Measurements from ENCODE around the gene CTSF.
A peak's percentile ranks its signal among the peaks of the same experiment; 100 is the strongest.
"Not testable (repeated sequence)": the region's sequence is repeated elsewhere in the genome, so short reads cannot be mapped to it uniquely, and the experiment has no call there.

The CTSF gene

DNA sequence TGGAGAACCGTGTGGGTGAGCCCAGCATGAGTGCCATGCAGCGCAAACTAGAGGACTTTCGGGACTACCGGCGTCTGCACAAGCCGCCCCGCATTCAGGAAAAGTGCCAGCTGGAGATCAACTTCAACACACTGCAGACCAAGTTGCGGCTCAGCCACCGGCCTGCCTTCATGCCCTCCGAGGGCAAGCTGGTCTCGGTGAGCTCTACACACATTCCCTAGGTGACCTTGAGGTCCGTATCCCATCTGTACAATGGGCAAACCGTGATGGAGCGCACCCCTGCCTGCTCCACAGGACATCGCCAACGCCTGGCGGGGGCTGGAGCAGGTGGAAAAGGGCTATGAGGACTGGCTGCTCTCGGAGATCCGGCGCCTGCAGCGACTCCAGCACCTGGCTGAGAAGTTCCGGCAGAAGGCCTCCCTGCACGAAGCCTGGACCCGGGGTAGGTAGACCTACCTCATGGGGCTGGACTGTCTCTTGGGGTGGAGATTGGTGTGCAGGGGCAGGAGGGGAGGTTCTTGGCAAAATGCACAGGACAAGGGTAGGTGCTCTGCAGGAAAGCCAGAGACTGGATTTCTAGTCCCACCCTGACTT is 10.6 kb downstream of the CTSF start:
- no peak for DNase-seq

GRCh38 chr11:66556086-66556485 is 12.3 kb downstream of the CTSF start:
- no peak for DNase-seq

DNA sequence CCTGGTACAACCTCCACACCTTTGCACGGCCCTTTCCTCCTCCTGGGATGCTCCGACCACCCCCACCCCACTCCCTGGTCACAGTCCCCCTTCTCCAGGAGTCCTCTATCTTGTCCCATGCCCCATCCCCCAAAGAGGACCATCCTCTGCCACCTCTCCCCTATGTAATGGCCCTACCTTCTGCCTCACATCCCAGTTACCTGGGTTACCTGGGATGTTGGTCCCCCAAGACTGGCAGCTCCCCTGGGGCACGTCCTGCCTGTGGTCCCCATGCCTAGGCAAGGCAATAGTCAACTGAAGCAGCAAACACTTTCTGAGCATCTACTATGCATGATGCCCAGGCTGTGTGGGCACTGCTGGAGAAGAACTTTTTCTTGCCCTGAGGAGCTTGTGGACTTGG is 13.0 kb downstream of the CTSF start:
- no peak for DNase-seq

DNA sequence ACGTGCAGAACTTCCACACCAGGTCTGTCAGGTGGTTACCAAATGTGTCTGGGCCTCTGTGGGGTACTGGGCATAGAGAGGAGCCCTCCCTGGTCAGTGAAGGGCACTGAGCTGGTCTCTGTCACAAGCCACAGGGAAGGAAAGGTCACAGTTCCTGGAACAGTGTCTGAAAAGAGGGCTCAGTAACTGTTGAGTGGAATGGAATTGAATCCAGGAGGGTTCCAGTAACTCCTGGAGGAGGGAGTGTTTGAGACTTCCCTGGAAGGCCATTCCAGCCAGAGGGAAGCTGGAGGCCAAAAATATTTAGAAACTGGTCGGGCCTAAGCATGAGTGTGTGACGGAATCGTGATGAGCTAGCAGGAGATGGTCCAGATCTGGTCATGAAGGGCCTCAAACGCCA is 13.8 kb downstream of the CTSF start:
- no peak for DNase-seq

DNA sequence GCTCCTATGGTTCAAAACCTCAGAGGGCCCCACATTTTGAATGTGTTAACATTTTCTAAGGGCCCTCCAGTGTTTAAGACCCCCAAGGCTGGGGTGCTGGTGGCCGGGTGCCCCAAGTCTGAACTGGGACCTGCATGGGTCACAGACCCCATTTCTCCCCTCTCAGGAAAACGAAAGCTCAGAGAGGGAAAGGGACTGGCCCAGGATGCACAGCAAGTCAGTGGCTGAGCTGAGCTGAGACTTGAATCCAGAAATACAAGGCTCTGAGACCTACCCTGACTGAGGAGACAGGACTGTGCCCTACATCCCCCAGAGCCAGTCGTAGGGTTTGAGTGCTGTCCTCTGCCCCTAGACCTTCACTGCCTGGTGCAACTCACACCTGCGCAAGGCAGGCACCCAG is 17.5 kb downstream of the CTSF start:
- no peak for DNase-seq

GRCh38 chr11:66549696-66550095 is 18.7 kb downstream of the CTSF start:
- DNase-seq = no peak

GRCh38 chr11:66548774-66549630 is 19.4 kb downstream of the CTSF start:
- DNase-seq = no peak

GRCh38 chr11:66548041-66548440 is 20.4 kb downstream of the CTSF start:
- DNase-seq = no peak

- DNase-seq = no peak
These were observed 20.8 kb downstream of the CTSF start for GRCh38 chr11:66547662-66548009.

DNA sequence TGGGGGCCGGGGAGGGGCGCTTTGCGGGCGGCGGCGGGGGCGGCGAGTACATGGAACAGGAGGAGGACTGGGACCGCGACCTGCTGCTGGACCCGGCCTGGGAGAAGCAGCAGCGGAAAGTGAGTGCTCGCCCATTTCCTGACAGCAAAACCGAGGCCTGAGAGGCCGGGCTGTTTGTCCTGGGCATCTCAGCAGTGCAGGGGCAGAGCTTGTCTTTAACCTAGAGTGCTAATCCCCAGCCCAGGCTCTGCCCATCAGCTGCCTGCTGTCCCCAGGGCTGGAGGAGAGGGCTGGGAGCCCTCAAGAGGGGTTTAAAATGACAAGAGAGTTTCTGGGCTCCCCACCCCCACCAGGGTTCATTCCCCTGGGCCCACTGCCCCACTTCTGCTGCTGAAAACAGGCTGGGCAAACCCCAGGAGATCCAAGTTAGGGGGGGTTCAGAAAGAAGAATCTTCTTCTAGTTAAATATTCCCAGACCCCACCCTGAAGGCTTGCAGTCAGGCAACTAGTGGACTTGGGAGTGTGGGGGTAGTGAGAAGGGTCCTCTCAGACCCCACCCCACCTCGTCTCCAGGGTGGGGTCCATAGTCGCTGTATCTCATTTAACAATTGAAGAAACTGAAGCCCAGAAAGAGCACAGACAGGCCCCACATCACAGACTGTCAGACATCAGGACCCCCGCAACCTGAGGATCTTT is 21.3 kb downstream of the CTSF start:
- DNase-seq = no peak

GRCh38 chr11:66546368-66546965 is 21.9 kb downstream of the CTSF start, which contains the start of gene ACTN3:
TSS of gene ACTN3 (plus strand) at chr11:66546903. CDS start at chr11:66546938, 35 bp downstream.
- DNase-seq = no peak

- peak; percentile 79 for DNase-seq
These were observed 22.6 kb downstream of the CTSF start, which contains the start of gene ZDHHC24 for GRCh38 chr11:66545701-66546367. TSS of gene ZDHHC24 (minus strand) at chr11:66546048. CDS start at chr11:66546003, 45 bp downstream.

DNA sequence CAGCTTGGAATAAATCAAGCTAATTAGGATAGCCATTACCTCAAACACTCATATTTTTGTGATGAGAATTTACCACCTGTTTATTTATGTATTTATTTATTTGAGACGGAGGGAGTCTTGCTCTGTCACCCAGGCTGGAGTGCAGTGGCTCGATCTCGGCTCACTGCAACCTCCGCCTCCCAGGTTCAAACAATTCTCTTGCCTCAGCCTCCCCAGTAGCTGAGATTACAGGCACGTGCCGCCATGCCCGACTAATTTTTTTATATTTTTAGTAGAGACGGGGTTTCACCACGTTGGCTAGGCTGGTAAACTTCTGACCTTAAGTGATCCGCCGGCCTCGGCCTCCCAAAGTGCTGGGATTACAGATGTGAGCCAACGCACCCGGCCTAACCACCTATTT is 23.5 kb downstream of the CTSF start:
- DNase-seq = not testable (repeated sequence)

DNA sequence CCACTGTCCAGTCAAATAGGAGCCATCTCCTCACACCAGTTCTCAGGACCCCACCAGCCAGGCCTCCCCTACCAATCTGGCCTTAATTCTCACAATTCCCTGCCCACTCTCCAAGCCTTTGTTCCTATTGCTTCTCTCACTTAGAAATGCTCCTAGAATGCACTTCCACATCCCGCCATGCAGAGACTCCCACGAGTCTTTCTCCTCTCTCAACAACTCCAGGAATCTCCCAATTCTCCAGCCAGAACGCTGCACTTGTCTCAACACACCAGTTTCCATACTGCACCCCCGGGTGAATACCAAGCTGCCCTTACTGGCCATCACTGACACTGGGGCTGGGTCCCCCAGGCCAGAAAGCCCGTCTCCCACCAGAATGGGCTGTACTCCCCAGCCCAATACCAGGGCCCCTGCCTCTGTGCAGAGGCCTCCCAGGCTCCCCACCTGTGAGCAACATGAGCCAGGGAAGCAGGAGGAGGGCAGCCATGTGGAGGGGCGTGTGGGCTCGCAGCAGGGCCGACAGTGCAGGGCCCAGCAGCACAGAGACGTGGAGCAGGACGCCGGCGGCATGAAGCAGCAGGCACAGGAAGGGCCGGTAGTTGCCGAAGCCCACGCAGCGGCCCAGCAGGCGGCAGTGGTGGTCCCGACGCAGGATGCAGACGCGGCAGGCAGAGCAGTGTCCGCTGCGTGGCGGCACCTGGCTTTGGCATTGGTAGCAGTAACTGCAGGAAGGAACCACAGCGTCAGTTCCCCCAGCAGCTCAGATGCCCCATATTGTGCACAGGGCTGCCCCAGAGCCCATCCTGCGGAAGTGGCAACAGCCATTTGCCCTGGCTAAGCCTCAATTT is 24.9 kb downstream of the CTSF start:
- DNase-seq = peak; percentile 40

DNA sequence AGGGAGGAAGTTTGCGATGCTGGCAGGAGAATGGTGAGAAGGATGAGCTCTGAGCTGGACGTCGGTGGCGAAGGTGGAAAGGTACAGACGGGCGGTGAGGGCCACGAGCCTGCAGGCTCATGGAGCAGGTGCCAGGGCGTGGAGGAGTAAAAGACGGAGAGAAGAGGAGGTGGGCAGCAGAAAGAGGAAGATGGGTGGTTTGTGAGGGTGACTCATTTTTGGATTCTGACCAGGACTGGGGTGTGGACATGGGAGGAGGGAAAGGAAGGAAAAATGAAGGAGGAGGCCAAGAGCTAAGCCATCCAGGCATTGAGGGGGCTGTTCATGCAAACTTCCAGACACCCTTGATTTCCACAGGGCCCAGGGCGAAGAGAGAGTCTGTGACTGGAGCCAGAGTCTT is 26.0 kb downstream of the CTSF start:
- DNase-seq = no peak

DNA sequence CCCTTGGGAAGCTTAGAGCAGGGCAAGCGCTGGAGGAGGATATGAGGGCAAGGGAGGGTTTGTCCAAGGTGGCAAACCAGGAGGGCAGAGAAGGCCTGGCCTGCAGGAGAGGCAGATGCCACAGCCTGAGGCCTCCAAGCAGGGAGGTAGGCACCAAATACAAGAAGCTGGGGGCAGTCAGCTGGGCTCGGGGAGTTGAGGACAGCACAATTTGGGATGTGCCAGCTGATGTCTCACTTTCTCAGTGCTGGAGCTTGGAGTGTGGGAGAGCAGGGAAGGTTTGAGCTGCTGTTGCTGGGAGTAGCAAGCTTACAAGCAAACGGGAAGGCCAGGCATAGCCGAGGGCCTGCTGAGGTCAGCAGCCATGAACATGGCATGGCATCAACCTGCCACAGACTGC is 26.5 kb downstream of the CTSF start:
- DNase-seq = no peak

GRCh38 chr11:66540598-66540997 is 27.8 kb downstream of the CTSF start:
- not testable (repeated sequence) for DNase-seq

DNA sequence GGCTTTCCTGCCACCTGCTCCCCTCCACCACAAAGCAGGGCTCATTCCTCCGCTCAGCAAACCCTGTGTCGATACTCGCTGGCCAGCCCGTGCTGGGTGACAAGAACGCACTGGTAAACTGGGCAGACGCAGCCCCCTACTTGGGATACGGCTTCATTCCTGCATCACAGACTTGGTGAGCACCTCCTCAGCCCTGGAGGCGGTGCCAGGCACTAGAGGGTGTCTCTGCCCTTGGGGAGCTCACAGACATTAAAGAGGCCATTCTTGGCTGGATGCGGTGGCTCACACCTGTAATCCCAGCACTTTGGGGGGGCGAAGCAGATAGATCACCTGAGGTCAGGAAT is 28.6 kb downstream of the CTSF start:
- no peak for DNase-seq

DNA sequence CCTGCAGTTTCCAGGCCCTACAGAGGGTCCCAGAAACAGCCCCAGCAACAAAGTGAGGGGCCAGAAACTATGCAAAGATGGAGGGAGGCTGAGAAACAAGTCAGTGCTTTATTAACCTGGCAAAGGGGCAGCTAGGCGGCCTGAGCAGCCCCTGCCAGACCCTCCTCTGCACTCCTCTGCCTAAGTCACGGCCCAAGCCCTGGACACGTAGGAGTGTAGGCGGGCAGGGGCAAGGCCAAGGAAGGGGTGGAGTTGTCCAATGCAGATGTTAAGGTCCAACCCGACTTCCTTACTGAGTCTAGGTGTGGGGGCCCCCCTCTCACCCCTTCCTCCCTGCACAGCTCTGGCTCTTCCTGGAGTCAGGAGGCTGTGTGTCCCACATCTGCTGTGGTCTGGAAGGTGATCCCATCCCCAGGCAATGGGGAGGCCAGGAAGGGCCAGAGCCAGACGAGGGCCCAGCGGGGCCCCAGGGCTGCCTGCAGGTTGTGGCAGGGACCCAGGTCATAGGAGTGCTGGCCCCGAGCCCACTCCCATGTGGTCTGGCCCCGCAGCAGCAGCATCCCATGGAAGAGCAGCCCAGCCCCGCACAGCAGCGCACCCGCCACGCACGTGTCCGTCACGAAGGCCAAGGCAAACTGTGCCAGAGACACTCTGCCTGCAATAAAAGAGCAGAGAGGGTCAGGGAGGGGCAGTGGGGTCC is 29.1 kb downstream of the CTSF start:
- DNase-seq = no peak

GRCh38 chr11:66532784-66533183 is 35.6 kb downstream of the CTSF start:
- DNase-seq = no peak

- no peak for DNase-seq
These were observed 36.6 kb downstream of the CTSF start for GRCh38 chr11:66531841-66532240.

All from effector CD8-positive, alpha-beta T cell (primary cell).